HEK293 (cell line): ENCODE results near the gene CCNG2.

Experiments used
- CTCF ChIA-PET: fragments of 350-600 bp; formaldehyde crosslinking; extraction: SDS; loops from one replicate; lab custom pipeline; 2021; ENCODE audit warnings: antibody characterized with exemption; lab: Yijun Ruan, JAX
- POLR2A ChIA-PET: fragments of 300-600 bp; formaldehyde crosslinking; extraction: SDS; loops from one replicate; lab custom pipeline; 2020; ENCODE audit warnings: antibody characterized with exemption, inconsistent platforms; lab: Yijun Ruan, JAX
- H3K27ac ChIP-seq: fragments of 200-500 bp; sonication (Bioruptor generic); 2 replicates; pipeline ENCODE4 v1.5.1; 2014; ENCODE audit warnings: low read depth, low read length, control low read depth, inconsistent platforms; ENCODE audit errors: extremely low read depth
- H3K36me3 ChIP-seq, 2 experiments: fragments of 200-500 bp in 1 of 2; sonication (Bioruptor generic) in 1 of 2; 1 replicate in 1 of 2; 2 replicates in 1 of 2; pipeline ENCODE4 v1.5.1; 2014 to 2017; ENCODE audit warnings: inconsistent platforms in 2 of 2, low read length in 2 of 2; ENCODE audit not compliant: control insufficient read depth in 2 of 2, insufficient read depth in 1 of 2
- H3K4me1 ChIP-seq: fragments of 200-500 bp; sonication (Bioruptor generic); 2 replicates; pipeline ENCODE4 v1.5.1; 2014; ENCODE audit warnings: mild to moderate bottlenecking, low read length, inconsistent platforms; ENCODE audit not compliant: control insufficient read depth, insufficient read depth
- H3K4me3 ChIP-seq: 2 replicates; pipeline ENCODE4 v1.5.1; 2011; ENCODE audit warnings: low read depth, mild to moderate bottlenecking, control low read depth, low read length, moderate library complexity
- H3K9me3 ChIP-seq: fragments of 200-500 bp; sonication (Bioruptor generic); 2 replicates; pipeline ENCODE4 v1.5.1; 2014; ENCODE audit warnings: low read depth, low read length, inconsistent platforms; ENCODE audit not compliant: control insufficient read depth, insufficient read depth
- CTCF ChIP-seq: fragments of 450-650 bp; formaldehyde crosslinking; IDR thresholded peaks from 2 replicates; pipeline ENCODE4 v1.5.1; 2016; ENCODE audit warnings: missing biosample characterization, missing genetic modification characterization
- PATZ1 ChIP-seq: fragments of 450-650 bp; formaldehyde crosslinking; IDR thresholded peaks from 2 replicates; pipeline ENCODE4 v1.5.1; 2016; ENCODE audit warnings: missing biosample characterization, missing genetic modification characterization
- PRDM1 ChIP-seq: fragments of 450-650 bp; formaldehyde crosslinking; IDR thresholded peaks from 2 replicates; pipeline ENCODE4; 2016; ENCODE audit warnings: missing biosample characterization, missing genetic modification characterization
- SP3 ChIP-seq: fragments of 450-650 bp; formaldehyde crosslinking; IDR thresholded peaks from 2 replicates; pipeline ENCODE4 v1.5.1; 2016; ENCODE audit warnings: missing biosample characterization, missing genetic modification characterization
- SP7 ChIP-seq: fragments of 450-650 bp; formaldehyde crosslinking; IDR thresholded peaks from 2 replicates; pipeline ENCODE4 v1.5.1; 2016; ENCODE audit warnings: missing biosample characterization, missing genetic modification characterization
- ZBTB26 ChIP-seq: fragments of 450-650 bp; formaldehyde crosslinking; optimal IDR thresholded peaks from 2 replicates; pipeline ENCODE3; 2016; ENCODE audit warnings: missing biosample characterization, mild to moderate bottlenecking, missing genetic modification characterization
- ZEB2 ChIP-seq: fragments of 450-650 bp; formaldehyde crosslinking; IDR thresholded peaks from 2 replicates; pipeline ENCODE4 v1.5.1; 2016; ENCODE audit warnings: missing biosample characterization, missing genetic modification characterization
- ZFHX2 ChIP-seq: fragments of 450-650 bp; formaldehyde crosslinking; conservative IDR thresholded peaks from 2 replicates; pipeline ENCODE4 v1.5.1; 2016; ENCODE audit warnings: missing biosample characterization, missing genetic modification characterization
- ZNF10 ChIP-seq: fragments of 450-650 bp; formaldehyde crosslinking; IDR thresholded peaks from 2 replicates; pipeline ENCODE4 v1.5.1; 2017; ENCODE audit warnings: missing biosample characterization, missing genetic modification characterization
- ZNF280C ChIP-seq: fragments of 450-650 bp; formaldehyde crosslinking; IDR thresholded peaks from 2 replicates; pipeline ENCODE4 v1.5.1; 2016; ENCODE audit warnings: missing biosample characterization, missing genetic modification characterization
- ZNF302 ChIP-seq: fragments of 450-650 bp; formaldehyde crosslinking; IDR thresholded peaks from 2 replicates; pipeline ENCODE4 v1.5.1; 2016; ENCODE audit warnings: missing biosample characterization, missing genetic modification characterization, low read depth
- ZNF449 ChIP-seq: fragments of 450-650 bp; formaldehyde crosslinking; IDR thresholded peaks from 2 replicates; pipeline ENCODE4 v1.5.1; 2017; ENCODE audit warnings: missing biosample characterization, mild to moderate bottlenecking, missing genetic modification characterization, moderate library complexity
- ZNF501 ChIP-seq: fragments of 450-650 bp; formaldehyde crosslinking; IDR thresholded peaks from 2 replicates; pipeline ENCODE4 v1.5.1; 2016; ENCODE audit warnings: missing biosample characterization, missing genetic modification characterization
- ZNF518A ChIP-seq: fragments of 450-650 bp; formaldehyde crosslinking; conservative IDR thresholded peaks from 2 replicates; pipeline ENCODE4 v1.5.1; 2016; ENCODE audit warnings: low read depth, missing biosample characterization, missing genetic modification characterization
- ZNF610 ChIP-seq: fragments of 450-650 bp; formaldehyde crosslinking; IDR thresholded peaks from 2 replicates; pipeline ENCODE4 v1.5.1; 2016; ENCODE audit warnings: missing biosample characterization, missing genetic modification characterization, borderline replicate concordance
- ZNF830 ChIP-seq: fragments of 450-650 bp; IDR thresholded peaks from 2 replicates; pipeline ENCODE4 v1.5.0; 2018; ENCODE audit warnings: missing biosample characterization, missing genetic modification characterization, low read depth, mild to moderate bottlenecking, moderate library complexity
- ZNF843 ChIP-seq: fragments of 450-650 bp; formaldehyde crosslinking; IDR thresholded peaks from 2 replicates; pipeline ENCODE4 v1.5.1; 2016; ENCODE audit warnings: missing biosample characterization, missing genetic modification characterization
- ZSCAN30 ChIP-seq: fragments of 450-650 bp; IDR thresholded peaks from 2 replicates; pipeline ENCODE4 v1.5.1; 2018; ENCODE audit warnings: missing biosample characterization, mild to moderate bottlenecking, missing genetic modification characterization, moderate library complexity
- ZSCAN5A ChIP-seq: fragments of 450-650 bp; formaldehyde crosslinking; IDR thresholded peaks from 2 replicates; pipeline ENCODE4 v1.5.1; 2016; ENCODE audit warnings: missing biosample characterization, missing genetic modification characterization

The CCNG2 gene

GRCh38 chr4:77185686-77186085, 28.7 kb downstream of the CCNG2 start:
- no peaks in the 10 kb centered on the region for H3K36me3 ChIP-seq
- H3K4me1 ChIP-seq, result no peaks in the 10 kb centered on the region
- TF ChIP-seq ZNF449 (tag by site-specific recombination) (no peak), ZBTB26 (no peak), ZNF302 (tag by site-specific recombination) (no peak), ZSCAN30 (no peak), ZNF10 (tag by site-specific recombination) (no peak), ZNF280C (no peak), SP7 (tag by site-specific recombination) (no peak), ZEB2 (tag by site-specific recombination) (no peak), ZFHX2 (tag by site-specific recombination) (no peak), SP3 (tag by site-specific recombination) (no peak), ZNF518A (tag by site-specific recombination) (no peak)
- TF ChIP-seq, all 188 proteins: peak for 0
- no peak overlapping the region for H3K4me3 ChIP-seq
- ChIA-PET CTCF (no interaction called here), POLR2A (no interaction called here)
- H3K27ac ChIP-seq, result no peak overlapping the region
- no peaks in the 10 kb centered on the region for H3K9me3 ChIP-seq

- CTCF ChIA-PET, result interaction anchor here (0.6 kb wide), 1 partner anchor 15 kb away, joined by 3 read pairs; no protein-coding TSS in a partner anchor
- H3K4me3 ChIP-seq, result no peak overlapping the region
- no peak overlapping the region for H3K27ac ChIP-seq
- H3K9me3 ChIP-seq, result no peaks in the 10 kb centered on the region
- H3K4me1 ChIP-seq, result no peaks in the 10 kb centered on the region
- no peak for TF ChIP-seq CTCF (tag by site-specific recombination)
- TF ChIP-seq ZNF610 (tag by site-specific recombination), result no peak
- no peak for TF ChIP-seq ZNF843 (tag by site-specific recombination)
- TF ChIP-seq ZNF501 (tag by site-specific recombination), result no peak
- no peak for TF ChIP-seq PATZ1 (tag by site-specific recombination)
- no peak for TF ChIP-seq ZNF830
- TF ChIP-seq PRDM1 (tag by site-specific recombination), result no peak
- no peak for TF ChIP-seq ZSCAN5A (tag by site-specific recombination)
- TF ChIP-seq, all 188 proteins: peak for 0
- no peaks in the 10 kb centered on the region for H3K36me3 ChIP-seq
- POLR2A ChIA-PET, result no interaction called here
These were observed 30.3 kb downstream of the CCNG2 start for GRCh38 chr4:77187322-77187721.
